ENCODE measurements around the gene CTPS1. TPM values are rescaled to one million over a fixed set of nuclear protein-coding genes. Genes with fewer than 3 reads are reported as not detected.

Gene CTPS1
- total RNA-seq, 4 donors from 2014 or later, result 29.8 to 46.3 (median 35.8) TPM

DNA sequence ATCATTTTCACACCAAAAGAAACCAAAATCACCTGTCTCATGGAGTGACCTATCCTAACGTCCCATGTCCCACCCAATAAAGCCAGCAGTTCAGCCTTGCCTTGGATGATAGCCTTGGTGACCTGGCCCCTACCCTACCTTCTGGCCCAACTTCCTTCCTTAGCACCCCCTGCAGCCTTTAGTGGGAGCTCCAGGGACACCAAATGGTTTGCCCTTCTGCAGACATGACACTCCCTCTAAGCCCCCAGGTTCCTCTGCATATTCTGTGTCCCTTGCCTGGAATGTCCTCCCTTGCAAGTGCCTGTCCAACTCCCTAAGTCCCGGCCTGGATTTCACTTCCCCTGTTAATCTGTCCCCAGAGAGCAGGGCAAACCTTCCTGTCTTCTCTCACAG, 39.9 kb downstream of the CTPS1 start:
- Histone ChIP-seq H3K27me3 (no peaks in the 10 kb centered on the region), H3K4me1 (peaks cover 0 to 31% (median 0%) of the 10 kb centered on the region in 4 donors), H3K4me3 (no peak overlapping the region), H3K27ac (no peak overlapping the region), H3K36me3 (peaks cover 0 to 54% (median 0%) of the 10 kb centered on the region in 3 donors), H3K9me3 (no peaks in the 10 kb centered on the region)
- WGBS, 2 donors, result 59 to 63% methylated on average over 2 of the region's 2 CpGs
- TF ChIP-seq EP300 (IDR thresholded peaks at IDR 0.05) (no peak), POLR2A (IDR thresholded peaks at IDR 0.05) (no peak)
- TF ChIP-seq, protein P1, sequence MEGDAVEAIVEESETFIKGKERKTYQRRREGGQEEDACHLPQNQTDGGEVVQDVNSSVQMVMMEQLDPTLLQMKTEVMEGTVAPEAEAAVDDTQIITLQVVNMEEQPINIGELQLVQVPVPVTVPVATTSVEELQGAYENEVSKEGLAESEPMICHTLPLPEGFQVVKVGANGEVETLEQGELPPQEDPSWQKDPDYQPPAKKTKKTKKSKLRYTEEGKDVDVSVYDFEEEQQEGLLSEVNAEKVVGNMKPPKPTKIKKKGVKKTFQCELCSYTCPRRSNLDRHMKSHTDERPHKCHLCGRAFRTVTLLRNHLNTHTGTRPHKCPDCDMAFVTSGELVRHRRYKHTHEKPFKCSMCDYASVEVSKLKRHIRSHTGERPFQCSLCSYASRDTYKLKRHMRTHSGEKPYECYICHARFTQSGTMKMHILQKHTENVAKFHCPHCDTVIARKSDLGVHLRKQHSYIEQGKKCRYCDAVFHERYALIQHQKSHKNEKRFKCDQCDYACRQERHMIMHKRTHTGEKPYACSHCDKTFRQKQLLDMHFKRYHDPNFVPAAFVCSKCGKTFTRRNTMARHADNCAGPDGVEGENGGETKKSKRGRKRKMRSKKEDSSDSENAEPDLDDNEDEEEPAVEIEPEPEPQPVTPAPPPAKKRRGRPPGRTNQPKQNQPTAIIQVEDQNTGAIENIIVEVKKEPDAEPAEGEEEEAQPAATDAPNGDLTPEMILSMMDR (IDR thresholded peaks at IDR 0.05), result no peak
- DNase-seq (ENCODE audit: low spot score in 2 of 2), result no peak

DNA sequence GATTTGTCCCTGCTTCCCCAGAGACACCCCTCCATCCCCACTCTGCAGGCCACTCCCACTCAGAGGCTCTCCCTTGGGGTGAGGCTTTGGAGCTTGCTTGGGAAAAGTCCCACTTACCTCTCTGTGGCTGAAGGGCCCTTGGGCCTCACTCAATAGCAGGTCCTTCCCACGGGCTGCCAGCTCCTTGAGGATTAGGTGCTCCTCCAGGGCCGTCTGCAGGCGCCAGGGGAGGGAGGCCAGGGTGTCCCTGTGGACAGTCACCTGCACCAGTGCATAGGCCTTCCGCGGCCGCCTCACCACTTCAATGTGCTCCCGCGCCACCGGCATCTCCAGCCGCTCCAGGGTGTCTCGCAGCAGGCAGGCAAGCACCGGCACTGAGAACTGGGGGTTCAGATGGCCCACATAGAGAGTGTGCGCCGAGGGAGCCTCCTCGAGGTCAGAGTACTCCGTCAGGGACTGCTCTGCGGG, 40.6 kb downstream of the CTPS1 start:
- H3K9me3 ChIP-seq, result no peaks in the 10 kb centered on the region
- TF ChIP-seq EP300 (IDR thresholded peaks at IDR 0.05) (no peak), POLR2A (IDR thresholded peaks at IDR 0.05) (no peak)
- TF ChIP-seq, protein P1 (IDR thresholded peaks at IDR 0.05), result no peak
- 87 to 89% methylated on average over 17 of the region's 17 CpGs for WGBS, 2 donors

DNA sequence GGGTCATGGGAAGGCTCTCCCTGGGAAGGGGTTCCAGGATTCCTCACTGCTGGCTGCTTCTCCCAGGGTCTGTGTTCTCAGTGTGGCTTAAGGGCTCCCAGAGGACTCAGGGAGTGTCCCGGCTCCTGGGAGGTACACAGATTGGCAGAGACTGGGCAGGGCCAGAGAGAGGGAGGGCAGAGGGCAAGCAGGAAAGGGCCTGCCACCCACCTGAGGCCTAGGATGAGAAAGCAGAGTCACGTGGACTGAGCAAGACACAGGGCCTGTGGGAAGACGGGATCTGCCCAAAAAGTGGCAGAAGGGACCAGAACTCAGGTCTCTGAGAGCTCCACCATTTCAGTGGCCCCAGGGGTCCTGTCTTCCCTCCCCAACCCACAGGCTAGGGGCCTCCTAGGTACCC, 41.2 kb downstream of the CTPS1 start:
- no peak for TF ChIP-seq EP300 (IDR thresholded peaks at IDR 0.05)
- TF ChIP-seq POLR2A (IDR thresholded peaks at IDR 0.05), result no peak
- TF ChIP-seq, protein P1 (IDR thresholded peaks at IDR 0.05), result no peak
- DNase-seq (ENCODE audit: low spot score in 2 of 2), result no peak
- Histone ChIP-seq H3K4me3 (no peak overlapping the region), H3K27me3 (no peaks in the 10 kb centered on the region), H3K36me3 (peaks cover 0 to 56% (median 0%) of the 10 kb centered on the region in 3 donors), H3K9me3 (no peaks in the 10 kb centered on the region), H3K27ac (no peak overlapping the region), H3K4me1 (peaks cover 0 to 18% (median 0%) of the 10 kb centered on the region in 4 donors)
- 53 to 73% methylated on average over 3 of the region's 3 CpGs for WGBS, 2 donors

More for the DNA sequence above, 40.6 kb downstream of the CTPS1 start:
- H3K4me3 ChIP-seq, result no peak overlapping the region
- no peak overlapping the region for H3K27ac ChIP-seq
- H3K27me3 ChIP-seq, result no peaks in the 10 kb centered on the region
- peaks cover 0 to 23% (median 0%) of the 10 kb centered on the region in 4 donors for H3K4me1 ChIP-seq
- H3K36me3 ChIP-seq, result peaks cover 0 to 54% (median 0%) of the 10 kb centered on the region in 3 donors
- DNase-seq (ENCODE audit: low spot score in 2 of 2), result no peak

DNA sequence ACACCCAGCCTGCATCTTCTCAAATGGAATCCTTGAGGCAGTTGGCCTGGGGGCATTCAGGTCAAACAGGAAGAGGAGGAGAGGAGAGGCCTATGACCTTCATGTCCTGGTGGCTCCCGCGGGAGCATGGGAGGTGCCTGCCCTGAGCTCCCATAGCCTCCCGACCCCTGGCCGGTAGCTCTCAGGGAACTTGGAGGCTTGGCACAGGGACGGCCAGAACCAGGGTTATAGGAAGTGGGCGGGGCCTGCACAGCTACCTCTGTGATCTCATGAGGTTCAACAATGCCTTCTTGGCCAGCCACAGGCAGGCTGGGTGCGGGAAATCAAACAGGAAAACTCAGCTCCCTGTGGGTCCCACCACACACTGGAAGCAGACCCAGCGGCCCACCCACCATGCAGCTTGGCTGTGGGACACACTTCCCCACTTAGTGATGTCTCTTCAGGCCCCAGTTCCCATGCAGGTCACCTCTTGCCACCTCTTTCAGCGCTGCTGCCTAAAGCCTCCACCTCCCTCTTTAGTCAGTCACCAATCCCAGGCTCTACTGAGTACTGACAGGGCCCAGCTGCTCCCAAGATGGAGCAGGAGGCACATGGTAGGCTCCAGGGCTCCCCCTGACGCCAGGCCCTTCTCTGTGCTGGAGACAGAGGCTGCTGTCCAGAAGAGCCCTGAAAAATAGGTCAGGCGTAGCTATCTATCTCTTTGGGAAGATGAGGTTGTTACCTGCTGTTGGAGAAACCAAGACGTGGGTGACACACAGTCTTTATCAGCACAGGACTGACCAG, 42.2 kb downstream of the CTPS1 start, which contains the start of gene SLFNL1:
Gene SLFNL1 (minus strand): TSS at position 200 of the 783 bp plus-strand sequence. CDS start 1,065 bp downstream, outside the sequence.
- no peak for DNase-seq (ENCODE audit: low spot score in 2 of 2)
- peaks cover 0 to 56% (median 0%) of the 10 kb centered on the region in 3 donors for H3K36me3 ChIP-seq
- 50 to 53% methylated on average over 10 to 11 of the region's 12 CpGs for WGBS, 2 donors
- H3K27ac ChIP-seq, result no peak within 1 kb of the TSS
- H3K27me3 ChIP-seq, result no peaks in the 10 kb centered on the region
- H3K9me3 ChIP-seq, result no peaks in the 10 kb centered on the region
- no peak for TF ChIP-seq EP300 (IDR thresholded peaks at IDR 0.05)
- TF ChIP-seq, protein P1 (IDR thresholded peaks at IDR 0.05), result no peak
- no peak for TF ChIP-seq POLR2A (IDR thresholded peaks at IDR 0.05)
- peaks cover 0 to 14% (median 0%) of the 10 kb centered on the region in 4 donors for H3K4me1 ChIP-seq
- H3K4me3 ChIP-seq, result no peak within 1 kb of the TSS

DNA sequence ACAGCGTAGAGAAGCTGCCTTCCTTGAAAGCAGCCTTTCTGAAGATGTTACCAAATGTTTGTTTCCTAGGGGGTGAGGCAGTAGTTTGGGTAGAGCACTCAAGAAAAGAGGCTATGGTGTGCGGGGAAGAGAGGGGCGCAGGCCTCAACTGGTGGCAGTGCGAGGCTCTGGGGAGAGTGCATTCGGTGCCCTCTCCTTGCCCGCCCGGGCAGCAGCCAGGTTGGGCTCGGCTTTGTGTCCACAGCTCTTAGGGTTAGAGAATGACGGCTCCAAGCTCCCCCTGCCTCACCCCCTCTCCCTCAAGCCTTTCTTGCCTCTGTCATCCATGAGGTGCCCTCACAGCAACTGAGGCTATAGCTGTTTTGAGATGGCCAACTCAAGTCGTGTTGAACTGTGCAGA, 42.9 kb downstream of the CTPS1 start:
- WGBS, 2 donors, result 86 to 92% methylated on average over 8 to 10 of the region's 10 CpGs
- no peaks in the 10 kb centered on the region for H3K9me3 ChIP-seq
- peaks cover 0 to 56% (median 3%) of the 10 kb centered on the region in 3 donors for H3K36me3 ChIP-seq
- no peak overlapping the region for H3K4me3 ChIP-seq
- DNase-seq (ENCODE audit: low spot score in 2 of 2), result no peak
- no peak for TF ChIP-seq POLR2A (IDR thresholded peaks at IDR 0.05)
- TF ChIP-seq EP300 (IDR thresholded peaks at IDR 0.05), result no peak
- TF ChIP-seq, protein P1 (IDR thresholded peaks at IDR 0.05), result no peak
- H3K27ac ChIP-seq, result no peak overlapping the region
- peaks cover 0 to 14% (median 0%) of the 10 kb centered on the region in 4 donors for H3K4me1 ChIP-seq
- no peaks in the 10 kb centered on the region for H3K27me3 ChIP-seq
